Suppressor macrophage treated with lipopolysaccharide for 1 hour (primary cell): ENCODE data around the gene NFYB.
A peak's percentile ranks its signal among the peaks of the same experiment; 100 is the strongest.

Experiments used
- DNase-seq, 3 donors: peaks; one replicate each; pipeline ENCODE4 v3.0.0-alpha.2; 2020 to 2022

Gene NFYB

DNA sequence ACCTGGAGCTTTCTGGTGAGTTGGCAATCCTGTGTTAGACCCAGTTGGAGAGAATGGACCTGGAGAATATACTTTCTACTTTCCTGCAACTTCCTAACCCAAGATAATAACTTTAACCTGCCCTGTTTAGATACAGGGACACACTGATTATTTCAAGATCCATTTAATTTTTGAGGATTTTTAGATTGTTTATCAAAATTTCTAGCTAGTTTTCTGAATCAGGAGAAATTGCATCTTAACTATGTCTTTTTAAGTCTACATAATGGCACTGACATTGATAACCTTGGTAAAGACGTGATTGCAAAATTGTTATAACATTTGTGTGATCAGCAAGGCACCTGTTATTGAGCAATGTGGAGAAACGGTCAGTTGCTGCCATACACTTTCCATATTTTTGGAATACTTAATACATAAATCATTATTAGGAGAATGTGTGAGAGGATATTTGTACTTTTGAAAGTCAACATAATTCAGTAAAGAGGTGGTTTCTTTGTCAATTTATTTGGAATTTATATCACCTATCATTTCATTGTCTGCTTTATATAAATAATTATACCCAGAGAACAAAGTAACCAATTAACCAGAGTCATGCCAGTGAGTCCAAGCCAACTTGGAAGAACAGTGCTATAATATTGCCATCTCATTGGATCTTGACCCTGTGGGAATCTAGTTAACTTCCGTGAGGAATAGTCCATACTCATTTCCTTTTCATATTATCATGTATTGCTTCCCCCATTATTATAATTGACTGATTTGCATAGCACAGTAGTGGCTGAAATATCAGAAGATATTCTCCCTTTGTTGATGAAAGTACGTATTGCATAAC is 28.4 kb downstream of the NFYB start:
- DNase-seq = no peak

GRCh38 chr12:104108755-104109445 is 29.1 kb downstream of the NFYB start:
- DNase-seq = peak; percentile 79 to 88 (median 86)

- DNase-seq = no peak
Measured at GRCh38 chr12:104106965-104107364, 31.0 kb downstream of the NFYB start.

GRCh38 chr12:104105461-104105860 is 32.5 kb downstream of the NFYB start:
- DNase-seq = no peak

- no peak for DNase-seq
Measured at GRCh38 chr12:104097954-104098353, 40.1 kb downstream of the NFYB start.

DNA sequence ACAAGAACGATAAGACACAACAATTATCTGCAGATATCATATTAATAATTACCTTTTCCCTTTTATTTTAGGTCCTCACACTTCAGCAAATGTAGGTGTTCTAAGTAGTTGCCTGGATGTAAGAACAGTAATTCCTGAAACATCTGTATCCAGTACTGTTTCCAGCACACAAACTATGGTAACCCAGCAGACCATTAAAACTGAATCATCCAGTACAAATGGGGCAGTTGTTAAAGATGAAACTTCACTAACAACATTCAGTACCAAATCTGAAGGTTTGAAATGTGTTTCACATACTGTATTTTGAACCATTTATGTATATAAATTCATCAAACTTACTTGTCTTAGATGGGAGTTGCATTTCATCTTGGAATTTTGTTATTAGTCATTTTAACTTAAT is 42.7 kb downstream of the NFYB start:
- no peak for DNase-seq

DNA sequence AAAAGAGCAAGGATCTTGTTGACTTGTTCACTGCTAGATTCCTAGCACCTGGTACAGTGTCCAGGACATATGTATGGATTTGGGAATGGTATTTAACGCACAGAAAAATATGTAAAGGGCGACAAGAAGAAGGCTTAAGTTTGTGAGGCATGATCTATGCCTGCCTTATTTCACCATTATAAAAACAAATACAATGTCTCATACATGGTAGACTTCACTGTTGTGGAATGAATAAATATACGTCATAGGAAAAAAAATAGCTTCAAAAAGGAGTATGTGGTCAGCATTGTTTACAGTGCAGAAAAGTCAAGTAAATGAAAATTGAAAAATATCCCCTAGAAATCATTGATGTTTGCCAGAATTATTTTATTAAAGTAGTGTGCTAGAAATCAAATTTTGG is 43.7 kb downstream of the NFYB start:
- no peak for DNase-seq

DNA sequence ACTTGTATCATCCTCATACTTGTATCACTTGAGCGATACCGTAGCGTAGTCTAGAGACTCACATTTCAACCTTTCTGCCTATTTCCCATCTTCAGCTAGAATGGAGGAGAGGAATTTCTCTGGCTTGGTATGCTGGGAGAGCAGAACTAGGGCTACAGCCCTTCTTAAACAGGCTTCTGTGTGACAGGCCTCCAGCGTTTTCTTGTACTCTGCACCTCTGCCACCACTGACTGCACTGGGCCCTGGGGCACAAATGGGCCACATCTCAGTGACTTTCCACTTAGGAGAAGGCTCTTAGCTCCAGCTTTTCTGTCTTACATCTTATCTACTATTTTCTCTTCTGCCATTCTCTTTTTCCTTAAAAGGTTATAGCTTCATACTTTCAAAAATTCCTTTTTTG is 46.9 kb downstream of the NFYB start:
- no peak for DNase-seq

DNA sequence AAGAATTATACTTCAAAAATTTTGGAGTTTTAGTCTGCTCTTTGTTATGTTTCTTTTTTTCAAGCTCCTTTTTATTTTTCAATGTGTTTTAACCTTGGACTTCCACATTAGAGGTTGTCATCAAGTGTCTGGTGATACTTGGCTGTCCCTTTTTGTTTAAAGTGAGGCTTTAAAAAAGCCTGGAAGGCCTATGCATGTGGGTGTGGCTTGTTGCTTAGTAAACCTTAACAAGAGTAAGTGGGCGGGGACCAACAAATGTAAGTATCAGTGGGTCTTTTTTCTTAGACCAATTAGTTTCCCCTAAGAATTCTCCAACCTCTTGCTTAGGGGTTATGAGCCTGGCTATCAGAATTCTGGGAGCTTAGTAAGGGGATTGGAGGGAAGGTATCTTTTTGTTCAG is 47.3 kb downstream of the NFYB start:
- DNase-seq = peak in 2 of 3 donors; percentile 1 to 2

DNA sequence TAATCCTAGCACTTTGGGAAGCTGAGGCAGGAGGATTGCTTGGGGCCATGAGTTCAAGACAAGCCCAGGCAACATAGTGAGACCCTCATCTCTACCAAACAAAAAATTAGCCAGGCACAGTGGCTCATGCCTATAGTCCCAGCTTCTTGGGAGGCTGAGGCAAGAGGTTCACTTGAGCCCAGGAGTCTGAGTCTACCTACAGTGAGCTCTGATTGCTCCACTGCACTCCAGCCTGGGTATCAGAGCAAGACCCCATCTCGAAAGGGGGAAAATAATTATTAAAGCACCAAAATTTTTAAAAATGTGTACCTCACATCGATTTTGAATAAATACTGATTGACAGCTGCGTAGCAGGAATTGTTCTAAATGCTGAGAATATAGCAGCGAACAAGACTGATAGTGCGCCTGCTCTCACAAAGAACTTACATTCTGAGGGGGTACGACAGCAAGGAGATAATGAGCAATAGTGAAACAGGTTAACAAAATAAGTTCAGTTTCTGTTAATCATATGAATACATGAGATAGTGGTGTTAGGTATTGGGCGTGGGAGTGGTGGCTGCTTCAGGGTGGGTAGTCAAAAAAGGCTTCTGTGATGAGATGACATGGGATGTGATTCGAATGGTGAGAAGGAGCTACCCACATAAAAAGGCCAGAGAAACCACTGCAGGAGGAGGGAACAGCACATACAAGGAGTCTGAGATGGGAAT is 54.1 kb downstream of the NFYB start:
- DNase-seq = no peak

DNA sequence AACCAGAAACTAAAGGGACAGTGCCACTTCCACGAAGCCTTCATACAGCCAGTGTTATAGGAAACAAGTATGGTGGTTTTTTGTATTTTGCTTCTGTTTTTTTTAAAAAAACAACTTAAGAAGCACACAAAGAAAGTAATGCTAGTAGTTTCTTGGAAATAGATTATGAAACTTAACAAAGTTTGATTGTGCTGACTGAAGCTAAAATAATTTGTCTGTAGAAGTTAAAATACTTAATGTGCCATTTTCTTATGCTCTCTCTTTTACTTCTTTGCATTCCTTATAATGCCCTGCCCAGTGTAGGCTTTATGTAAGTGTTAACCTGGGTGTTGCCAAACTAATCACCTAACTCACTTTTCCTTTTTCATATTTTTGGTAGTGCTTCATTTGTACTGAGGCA is 57.2 kb downstream of the NFYB start:
- no peak for DNase-seq

DNA sequence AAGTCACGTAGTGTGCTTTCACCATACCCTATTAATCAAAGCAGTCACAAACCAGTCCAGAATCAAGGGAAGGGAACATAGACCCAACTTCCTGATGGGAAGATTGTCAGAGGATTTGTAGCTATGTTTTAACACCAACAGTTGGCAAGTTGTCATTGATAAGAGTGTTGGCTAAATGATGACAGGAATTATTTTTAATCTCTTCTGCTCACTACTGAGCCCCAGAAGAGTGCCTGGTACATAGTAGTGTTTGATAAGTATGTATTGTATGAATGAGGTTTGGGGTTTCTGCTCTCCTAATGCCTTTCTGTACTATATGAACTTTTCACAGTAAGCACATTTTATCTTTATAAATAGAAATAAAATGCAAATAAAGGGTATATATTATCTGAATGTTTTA is 59.0 kb downstream of the NFYB start:
- DNase-seq = no peak

- DNase-seq = no peak
Measured at GRCh38 chr12:104073699-104074098, 64.3 kb downstream of the NFYB start.

DNA sequence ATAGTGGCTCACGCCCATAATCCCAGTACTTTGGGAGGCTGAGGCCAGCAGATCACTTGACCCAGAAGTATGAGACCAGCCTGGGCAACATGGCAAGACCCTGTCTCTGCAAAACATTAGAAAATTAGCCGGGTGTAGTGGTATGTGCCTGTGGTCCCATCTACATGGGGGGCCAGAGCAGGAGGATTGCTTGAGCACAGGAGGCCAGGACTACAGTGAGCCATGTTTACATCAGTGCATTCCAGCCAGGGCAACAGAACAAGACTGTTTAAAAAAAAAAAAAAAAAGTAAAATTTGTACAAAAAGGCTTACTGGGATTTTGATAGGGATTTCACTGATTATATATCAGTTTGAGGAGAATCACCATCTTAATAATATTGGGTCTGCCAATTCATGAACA is 65.9 kb downstream of the NFYB start:
- DNase-seq = no peak
